Epithelial cell of prostate (primary cell): ENCODE results near the gene AVPR2.

Experiments used
- DNase-seq: peaks from one replicate; pipeline ENCODE4 v3.0.0-alpha.2; 2011; ENCODE audit warnings: low read depth, low spot score
- H3K27ac ChIP-seq: fragments of 450-650 bp; 2 replicates; pipeline ENCODE4 v1.5.1; 2017; ENCODE audit warnings: mild to moderate bottlenecking

The AVPR2 gene

GRCh38 chrX:153870791-153871360, 33.6 kb upstream of the AVPR2 start:
- no peak for DNase-seq
- H3K27ac ChIP-seq = no peak overlapping the region

GRCh38 chrX:153871451-153871850, 33.0 kb upstream of the AVPR2 start:
- DNase-seq = no peak

GRCh38 chrX:153871946-153872878, 32.3 kb upstream of the AVPR2 start:
- H3K27ac ChIP-seq = no peak overlapping the region
- no peak for DNase-seq

More at GRCh38 chrX:153871451-153871850, 33.0 kb upstream of the AVPR2 start:
- no peak overlapping the region for H3K27ac ChIP-seq

- DNase-seq = no peak
- H3K27ac ChIP-seq = no peak overlapping the region
These were observed 31.0 kb upstream of the AVPR2 start for GRCh38 chrX:153873282-153874084.

GRCh38 chrX:153874085-153874365, 30.4 kb upstream of the AVPR2 start:
- no peak overlapping the region for H3K27ac ChIP-seq
- no peak for DNase-seq

- no peak overlapping the region for H3K27ac ChIP-seq
- no peak for DNase-seq
These were observed 29.9 kb upstream of the AVPR2 start for GRCh38 chrX:153874366-153875125.

- DNase-seq = no peak
- H3K27ac ChIP-seq = no peak overlapping the region
These were observed 28.9 kb upstream of the AVPR2 start for GRCh38 chrX:153875391-153876111.

- DNase-seq = no peak
- H3K27ac ChIP-seq = no peak overlapping the region
These were observed 28.4 kb upstream of the AVPR2 start for GRCh38 chrX:153876112-153876491.

- H3K27ac ChIP-seq = no peak overlapping the region
- DNase-seq = no peak
These were observed 26.8 kb upstream of the AVPR2 start for GRCh38 chrX:153877571-153878261.

- DNase-seq = no peak
- H3K27ac ChIP-seq = no peak overlapping the region
These were observed 26.1 kb upstream of the AVPR2 start for GRCh38 chrX:153878345-153878744.

GRCh38 chrX:153878969-153879653, 25.4 kb upstream of the AVPR2 start:
- H3K27ac ChIP-seq = no peak overlapping the region
- no peak for DNase-seq

GRCh38 chrX:153879741-153880439, 24.6 kb upstream of the AVPR2 start:
- DNase-seq = no peak
- H3K27ac ChIP-seq = no peak overlapping the region

- no peak for DNase-seq
- no peak overlapping the region for H3K27ac ChIP-seq
These were observed 24.0 kb upstream of the AVPR2 start for GRCh38 chrX:153880440-153880815.

- no peak for DNase-seq
- no peak overlapping the region for H3K27ac ChIP-seq
These were observed 23.2 kb upstream of the AVPR2 start for GRCh38 chrX:153881281-153881680.

GRCh38 chrX:153882086-153882498, 22.4 kb upstream of the AVPR2 start:
- DNase-seq = no peak
- no peak overlapping the region for H3K27ac ChIP-seq

- no peak for DNase-seq
- no peak overlapping the region for H3K27ac ChIP-seq
These were observed 21.9 kb upstream of the AVPR2 start for GRCh38 chrX:153882557-153882956.

GRCh38 chrX:153883163-153883843, 21.2 kb upstream of the AVPR2 start:
- no peak for DNase-seq
- H3K27ac ChIP-seq = no peak overlapping the region

- H3K27ac ChIP-seq = no peak overlapping the region
- no peak for DNase-seq
These were observed 20.3 kb upstream of the AVPR2 start for GRCh38 chrX:153884136-153884535.
